HUES48 (cell line): Measurements from ENCODE around the gene KCNH5.
"Not testable (repeated sequence)": the region's sequence is repeated elsewhere in the genome, so short reads cannot be mapped to it uniquely, and the experiment has no call there.

Experiments used
- H3K27ac ChIP-seq: one replicate; pipeline ENCODE4 v1.7.0; 2013; ENCODE audit warnings: low read depth, low read length, inconsistent platforms
- H3K27me3 ChIP-seq: 2 replicates; pipeline ENCODE4 v1.6.1; 2013; ENCODE audit warnings: mild to moderate bottlenecking, low read length; ENCODE audit not compliant: control insufficient read depth, insufficient read depth
- H3K36me3 ChIP-seq: 2 replicates; pipeline ENCODE4 v1.6.1; 2013; ENCODE audit warnings: low read length; ENCODE audit not compliant: control insufficient read depth, insufficient read depth
- H3K4me1 ChIP-seq: 2 replicates; pipeline ENCODE4 v1.6.1; 2013; ENCODE audit warnings: mild to moderate bottlenecking, low read length; ENCODE audit not compliant: control insufficient read depth, insufficient read depth
- H3K4me3 ChIP-seq: 2 replicates; pipeline ENCODE4 v1.5.1; 2013; ENCODE audit warnings: mild to moderate bottlenecking, low read depth, low read length
- H3K9ac ChIP-seq: 2 replicates; pipeline ENCODE4 v1.6.1; 2013; ENCODE audit warnings: mild to moderate bottlenecking, low read depth, low read length, moderate library complexity
- H3K9me3 ChIP-seq: 2 replicates; pipeline ENCODE4 v1.6.1; 2013; ENCODE audit warnings: low read length; ENCODE audit not compliant: control insufficient read depth, insufficient read depth

The KCNH5 gene

GRCh38 chr14:62889364-62889763 is 155.9 kb downstream of the KCNH5 start:
- Histone ChIP-seq H3K27me3 (no peaks in the 10 kb centered on the region), H3K9ac (no peak overlapping the region), H3K27ac (no peak overlapping the region), H3K36me3 (no peaks in the 10 kb centered on the region), H3K4me3 (no peak overlapping the region), H3K9me3 (no peaks in the 10 kb centered on the region), H3K4me1 (0 out of 2 replicates have a peak, but pooled peaks cover 8% of the 10 kb centered on the region)

GRCh38 chr14:62886461-62886860 is 158.8 kb downstream of the KCNH5 start:
- Histone ChIP-seq H3K4me3 (no peak overlapping the region), H3K9ac (no peak overlapping the region), H3K36me3 (no peaks in the 10 kb centered on the region), H3K9me3 (no peaks in the 10 kb centered on the region), H3K27me3 (no peaks in the 10 kb centered on the region), H3K27ac (no peak overlapping the region), H3K4me1 (0 out of 2 replicates have a peak, but pooled peaks cover 8% of the 10 kb centered on the region)

GRCh38 chr14:62885451-62885850 is 159.8 kb downstream of the KCNH5 start:
- H3K27me3 ChIP-seq = no peaks in the 10 kb centered on the region
- no peak overlapping the region for H3K4me3 ChIP-seq
- no peak overlapping the region for H3K9ac ChIP-seq
- H3K9me3 ChIP-seq = no peaks in the 10 kb centered on the region
- H3K36me3 ChIP-seq = no peaks in the 10 kb centered on the region
- H3K4me1 ChIP-seq = 0 out of 2 replicates have a peak, but pooled peaks cover 8% of the 10 kb centered on the region
- no peak overlapping the region for H3K27ac ChIP-seq

GRCh38 chr14:62882967-62883366 is 162.3 kb downstream of the KCNH5 start:
- Histone ChIP-seq H3K27me3 (no peaks in the 10 kb centered on the region), H3K36me3 (no peaks in the 10 kb centered on the region), H3K9me3 (no peaks in the 10 kb centered on the region), H3K27ac (no peak overlapping the region), H3K4me1 (no peaks in the 10 kb centered on the region), H3K9ac (no peak overlapping the region), H3K4me3 (no peak overlapping the region)

GRCh38 chr14:62866376-62866775 is 178.9 kb downstream of the KCNH5 start:
- Histone ChIP-seq H3K27ac (no peak overlapping the region), H3K9ac (no peak overlapping the region), H3K4me3 (no peak overlapping the region), H3K36me3 (no peaks in the 10 kb centered on the region), H3K9me3 (no peaks in the 10 kb centered on the region), H3K27me3 (no peaks in the 10 kb centered on the region), H3K4me1 (peaks cover 5% of the 10 kb centered on the region; the same call in 1 of the 2 replicates)

GRCh38 chr14:62864588-62864987 is 180.7 kb downstream of the KCNH5 start:
- Histone ChIP-seq H3K9ac (no peak overlapping the region), H3K36me3 (no peaks in the 10 kb centered on the region), H3K27me3 (no peaks in the 10 kb centered on the region), H3K9me3 (no peaks in the 10 kb centered on the region), H3K4me3 (no peak overlapping the region; the same call in 1 of the 2 replicates), H3K4me1 (peaks cover 5% of the 10 kb centered on the region; the same call in 1 of the 2 replicates), H3K27ac (no peak overlapping the region)

- H3K36me3 ChIP-seq, H3K27ac ChIP-seq, H3K4me3 ChIP-seq, H3K4me1 ChIP-seq, H3K27me3 ChIP-seq, H3K9me3 ChIP-seq, H3K9ac ChIP-seq: not testable (repeated sequence)
Measured at GRCh38 chr14:62858011-62858410, 187.2 kb downstream of the KCNH5 start.

GRCh38 chr14:62854951-62855350 is 190.3 kb downstream of the KCNH5 start:
- no peak overlapping the region for H3K27ac ChIP-seq
- H3K36me3 ChIP-seq = no peaks in the 10 kb centered on the region
- H3K4me3 ChIP-seq = no peak overlapping the region
- no peaks in the 10 kb centered on the region for H3K4me1 ChIP-seq
- H3K27me3 ChIP-seq = no peaks in the 10 kb centered on the region
- no peak overlapping the region for H3K9ac ChIP-seq
- no peaks in the 10 kb centered on the region for H3K9me3 ChIP-seq

GRCh38 chr14:62847168-62847567 is 198.1 kb downstream of the KCNH5 start:
- no peak overlapping the region for H3K9ac ChIP-seq
- H3K27me3 ChIP-seq = no peaks in the 10 kb centered on the region
- no peak overlapping the region for H3K4me3 ChIP-seq
- no peak overlapping the region for H3K27ac ChIP-seq
- H3K9me3 ChIP-seq = no peaks in the 10 kb centered on the region
- H3K4me1 ChIP-seq = no peaks in the 10 kb centered on the region
- no peaks in the 10 kb centered on the region for H3K36me3 ChIP-seq

GRCh38 chr14:62844546-62844945 is 200.7 kb downstream of the KCNH5 start:
- Histone ChIP-seq H3K4me3 (no peak overlapping the region), H3K27me3 (no peaks in the 10 kb centered on the region), H3K4me1 (no peaks in the 10 kb centered on the region), H3K36me3 (no peaks in the 10 kb centered on the region), H3K9ac (no peak overlapping the region), H3K27ac (no peak overlapping the region), H3K9me3 (no peaks in the 10 kb centered on the region)

- H3K27me3 ChIP-seq = no peaks in the 10 kb centered on the region
- no peak overlapping the region for H3K27ac ChIP-seq
- H3K9ac ChIP-seq = no peak overlapping the region
Measured at GRCh38 chr14:62824086-62824485, 221.2 kb downstream of the KCNH5 start.

GRCh38 chr14:62819931-62820330 is 225.3 kb downstream of the KCNH5 start:
- Histone ChIP-seq H3K27ac (no peak overlapping the region), H3K4me3 (no peak overlapping the region), H3K27me3 (no peaks in the 10 kb centered on the region), H3K36me3 (no peaks in the 10 kb centered on the region), H3K9me3 (no peaks in the 10 kb centered on the region), H3K4me1 (no peaks in the 10 kb centered on the region), H3K9ac (no peak overlapping the region)

More at GRCh38 chr14:62824086-62824485, 221.2 kb downstream of the KCNH5 start:
- Histone ChIP-seq H3K9me3 (peaks cover 16% of the 10 kb centered on the region), H3K36me3 (no peaks in the 10 kb centered on the region), H3K4me1 (no peaks in the 10 kb centered on the region), H3K4me3 (no peak overlapping the region)
